Raji (cell line): Measurements from ENCODE around the gene GAB1.

ENCODE experiments used
- POLR2A ChIP-seq: IDR thresholded peaks from 2 replicates; pipeline ENCODE4 v1.6.1; 2011; ENCODE audit warnings: low read depth, low read length, control low read depth; ENCODE audit not compliant: insufficient read depth

Gene GAB1

DNA sequence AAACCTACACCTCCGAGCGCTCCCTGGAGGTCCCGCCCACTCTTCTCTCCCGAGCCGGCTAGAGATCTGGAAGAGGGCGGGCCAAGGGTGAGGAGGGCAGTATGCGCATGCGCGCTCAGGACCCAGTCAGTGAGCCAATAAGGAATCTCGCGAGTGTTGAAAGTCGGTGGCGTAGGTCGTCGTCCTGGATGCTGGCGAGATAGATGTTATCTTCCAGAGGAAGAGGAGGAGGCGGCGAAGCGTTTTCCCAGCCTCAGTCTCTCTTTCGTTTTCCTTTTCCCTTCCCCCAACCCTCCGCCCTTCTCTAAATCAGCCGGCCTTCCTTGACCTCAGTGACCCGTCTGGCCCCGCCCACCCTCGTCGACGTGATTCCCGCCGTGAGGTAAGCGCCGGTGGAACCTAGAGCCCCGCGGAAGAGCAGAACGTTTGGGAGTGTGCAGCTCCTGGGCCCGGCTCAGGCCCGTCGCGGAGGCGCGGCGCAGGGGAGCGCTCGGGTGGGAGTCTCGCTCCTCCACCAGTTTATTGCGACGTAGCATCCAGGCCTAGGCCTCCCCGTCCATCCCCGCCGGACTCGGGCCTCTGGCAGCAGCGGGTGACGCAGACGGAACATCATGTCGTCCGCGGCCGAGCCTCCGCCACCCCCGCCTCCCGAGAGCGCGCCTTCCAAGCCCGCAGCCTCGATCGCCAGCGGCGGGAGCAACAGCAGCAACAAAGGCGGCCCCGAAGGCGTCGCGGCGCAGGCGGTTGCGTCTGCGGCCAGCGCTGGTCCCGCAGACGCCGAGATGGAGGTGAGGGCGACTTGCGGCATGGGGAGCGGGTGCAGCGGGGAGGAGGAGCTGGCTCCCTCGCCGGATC lies 176.9 kb downstream of the GAB1 start, which contains the start of gene SMARCA5:
SMARCA5 (plus strand) TSS at position 389 of the 855 bp plus-strand sequence; CDS start at position 612, 223 bp downstream.
- peak; percentile 79 for TF ChIP-seq POLR2A

DNA sequence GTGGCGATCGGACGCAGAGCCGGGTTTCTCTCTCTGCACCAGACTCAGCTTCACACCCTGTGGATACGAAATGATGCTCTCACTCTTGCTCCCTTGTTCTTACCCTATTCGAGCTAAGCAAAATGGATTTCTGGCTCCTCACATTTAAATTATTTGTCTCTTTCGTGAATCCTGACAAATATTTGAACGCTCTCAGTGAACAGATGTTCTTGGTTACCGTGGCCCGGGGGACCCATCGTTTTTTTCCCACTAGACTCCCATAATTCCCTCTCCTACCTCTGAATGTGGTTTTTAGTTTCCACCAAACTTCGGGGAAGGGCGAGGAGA lies 177.5 kb downstream of the GAB1 start:
- TF ChIP-seq POLR2A = no peak

GRCh38 chr4:143514497-143514896 lies 177.8 kb downstream of the GAB1 start:
- no peak for TF ChIP-seq POLR2A

DNA sequence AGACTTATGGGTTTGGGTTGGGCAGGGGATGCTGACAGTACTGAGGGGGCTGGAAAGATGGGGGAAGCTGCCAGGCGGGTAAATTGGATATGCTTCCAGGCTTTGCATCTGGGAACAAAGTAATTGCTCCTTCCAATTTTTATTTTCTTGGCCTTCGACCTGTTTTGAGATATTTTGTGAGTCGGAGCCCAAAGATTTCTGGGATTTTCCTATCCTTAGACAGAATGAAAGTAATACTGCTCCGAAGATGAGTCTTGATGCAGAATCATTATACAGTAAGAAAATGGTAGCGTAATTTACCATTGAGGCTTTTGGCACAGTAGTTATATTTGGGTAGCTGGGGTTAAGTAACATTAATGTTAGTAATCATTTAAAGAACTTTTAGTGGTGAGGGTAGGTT lies 178.2 kb downstream of the GAB1 start:
- TF ChIP-seq POLR2A = no peak

GRCh38 chr4:143515905-143516304 lies 179.2 kb downstream of the GAB1 start:
- no peak for TF ChIP-seq POLR2A

GRCh38 chr4:143517764-143518163 lies 181.1 kb downstream of the GAB1 start:
- no peak for TF ChIP-seq POLR2A
